GM08714 (cell line): ENCODE data around the gene SPACDR.
"Not testable (repeated sequence)": the region's sequence is repeated elsewhere in the genome, so short reads cannot be mapped to it uniquely, and the experiment has no call there.

Experiments used
- H3K4me3 ChIP-seq: fragments of 200-500 bp; sonication (Bioruptor generic); 2 replicates; pipeline ENCODE4 v1.5.1; 2014; ENCODE audit warnings: mild to moderate bottlenecking, low read length, inconsistent platforms
- ZNF274 ChIP-seq: IDR thresholded peaks from 2 replicates; pipeline ENCODE4 v1.6.1; 2012; ENCODE audit warnings: mild to moderate bottlenecking, low read depth, low read length

SPACDR gene, protein sequence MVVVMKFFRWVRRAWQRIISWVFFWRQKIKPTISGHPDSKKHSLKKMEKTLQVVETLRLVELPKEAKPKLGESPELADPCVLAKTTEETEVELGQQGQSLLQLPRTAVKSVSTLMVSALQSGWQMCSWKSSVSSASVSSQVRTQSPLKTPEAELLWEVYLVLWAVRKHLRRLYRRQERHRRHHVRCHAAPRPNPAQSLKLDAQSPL

GRCh38 chr7:100464210-100464660 lies at the start of gene SPACDR:
Gene SPACDR (minus strand): TSS chr7:100464260. CDS start chr7:100464025, 235 bp downstream.
- no peak within 1 kb of the TSS for H3K4me3 ChIP-seq
- no peak for TF ChIP-seq ZNF274

GRCh38 chr7:100513212-100513810 lies 49.3 kb upstream of the SPACDR start:
- no peak for TF ChIP-seq ZNF274
- H3K4me3 ChIP-seq, result no peak overlapping the region

DNA sequence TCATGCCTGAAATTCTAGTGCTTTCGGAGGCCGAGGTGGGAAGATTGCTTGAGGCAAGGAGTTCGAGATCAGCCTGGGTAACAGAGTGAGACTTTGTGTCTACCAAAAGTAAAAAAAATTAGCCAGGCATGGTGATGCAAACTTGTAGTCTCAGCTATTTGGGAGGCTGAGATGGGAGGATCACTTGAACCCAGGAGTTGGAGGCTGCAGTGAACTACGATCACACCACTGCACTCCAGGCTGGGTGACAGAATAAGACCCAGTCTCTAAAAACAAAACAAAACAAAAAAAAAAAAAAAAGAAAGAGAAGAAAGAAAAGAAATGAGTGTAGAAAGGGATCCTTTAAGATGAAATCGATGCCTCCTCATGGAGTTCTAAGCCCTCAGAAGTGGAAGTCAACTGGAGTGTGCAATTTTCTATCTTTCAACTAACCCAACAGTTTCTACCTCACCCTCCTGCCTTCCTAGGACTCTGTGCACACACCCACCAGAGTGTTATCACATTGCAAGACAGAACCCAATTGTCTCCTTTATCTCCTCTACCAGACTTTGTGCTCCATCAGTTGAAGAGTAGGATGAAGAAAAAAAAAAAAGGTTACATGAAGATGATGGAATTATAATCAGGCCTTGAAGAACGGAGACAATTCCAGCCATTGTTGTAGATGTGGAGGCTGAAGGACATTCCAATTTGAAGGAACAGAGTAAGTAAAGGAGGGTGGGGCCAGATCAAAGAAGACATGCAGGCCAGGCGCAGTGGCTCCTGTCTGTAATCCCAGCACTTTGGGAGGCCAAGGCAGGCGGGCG lies 46.6 kb upstream of the SPACDR start:
- TF ChIP-seq ZNF274, result no peak
- no peak overlapping the region for H3K4me3 ChIP-seq

- no peak for TF ChIP-seq ZNF274
- H3K4me3 ChIP-seq, result no peak overlapping the region
Measured at GRCh38 chr7:100509231-100509630, 45.2 kb upstream of the SPACDR start.

GRCh38 chr7:100506356-100506923 lies 42.4 kb upstream of the SPACDR start:
- no peak for TF ChIP-seq ZNF274

DNA sequence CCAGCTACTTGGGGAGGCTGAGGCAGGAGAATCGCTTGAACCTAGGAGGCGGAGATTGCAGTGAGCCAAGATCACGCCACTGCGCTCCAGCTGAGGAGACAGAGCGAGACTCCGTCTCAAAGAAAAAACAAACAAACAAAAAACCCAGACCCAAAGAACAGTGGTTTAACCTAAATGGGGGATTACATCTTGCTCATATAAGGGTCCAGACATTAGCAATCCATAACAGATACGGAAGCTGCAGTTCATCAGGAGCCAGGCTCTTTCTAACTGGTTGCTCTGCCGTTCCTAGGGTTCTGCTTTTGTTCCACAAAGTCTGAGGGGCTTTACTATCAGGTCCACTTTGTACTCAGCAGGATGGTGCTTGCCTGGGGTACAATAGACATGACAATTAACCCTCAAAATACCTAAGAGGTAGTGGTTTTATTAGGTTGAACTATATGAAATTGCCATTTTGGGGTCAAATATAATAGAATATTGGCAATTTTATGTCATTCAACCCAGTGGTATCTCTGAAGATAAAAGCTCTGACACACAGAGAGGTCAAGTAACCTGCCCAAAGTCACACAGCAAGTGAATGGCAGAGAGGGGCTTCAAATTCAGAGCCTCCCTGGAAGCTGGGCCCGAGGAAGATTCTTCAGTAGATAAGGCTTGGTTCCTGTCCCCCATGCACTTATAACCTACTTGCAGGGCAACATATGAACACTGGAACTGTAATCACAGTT lies 41.0 kb upstream of the SPACDR start:
- no peak for TF ChIP-seq ZNF274
- no peak overlapping the region for H3K4me3 ChIP-seq

More at GRCh38 chr7:100506356-100506923, 42.4 kb upstream of the SPACDR start:
- no peak overlapping the region for H3K4me3 ChIP-seq

GRCh38 chr7:100504031-100504430 lies 40.0 kb upstream of the SPACDR start:
- H3K4me3 ChIP-seq, result not testable (repeated sequence)

DNA sequence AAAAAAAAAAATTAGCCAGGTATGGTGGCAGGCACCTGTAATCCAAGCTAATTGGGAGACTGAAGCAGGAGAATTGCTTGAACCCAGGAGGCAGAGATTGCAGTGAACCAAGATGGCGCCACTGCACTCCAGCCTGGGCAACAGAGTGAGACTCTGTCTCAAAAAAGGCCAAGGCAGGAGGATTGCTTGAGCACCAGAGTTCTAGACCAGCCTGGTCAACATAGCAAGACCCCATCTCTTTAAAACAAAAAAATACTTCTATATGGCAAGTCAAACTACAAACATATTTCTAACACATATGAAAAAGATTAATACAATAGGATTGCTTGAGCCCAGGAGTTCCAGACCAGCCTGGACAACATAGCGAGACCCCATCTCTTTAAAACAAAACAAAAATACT lies 36.7 kb upstream of the SPACDR start:
- H3K4me3 ChIP-seq, result not testable (repeated sequence)

GRCh38 chr7:100496509-100496908 lies 32.4 kb upstream of the SPACDR start:
- no peak for TF ChIP-seq ZNF274
- H3K4me3 ChIP-seq, result no peak overlapping the region

- TF ChIP-seq ZNF274, result no peak
Measured at GRCh38 chr7:100493476-100494264, 29.6 kb upstream of the SPACDR start.

GRCh38 chr7:100492738-100493475 lies 28.8 kb upstream of the SPACDR start:
- TF ChIP-seq ZNF274, result no peak
- no peak overlapping the region; the same call in 1 of the 2 replicates for H3K4me3 ChIP-seq

More at GRCh38 chr7:100493476-100494264, 29.6 kb upstream of the SPACDR start:
- no peak overlapping the region; the same call in 1 of the 2 replicates for H3K4me3 ChIP-seq

DNA sequence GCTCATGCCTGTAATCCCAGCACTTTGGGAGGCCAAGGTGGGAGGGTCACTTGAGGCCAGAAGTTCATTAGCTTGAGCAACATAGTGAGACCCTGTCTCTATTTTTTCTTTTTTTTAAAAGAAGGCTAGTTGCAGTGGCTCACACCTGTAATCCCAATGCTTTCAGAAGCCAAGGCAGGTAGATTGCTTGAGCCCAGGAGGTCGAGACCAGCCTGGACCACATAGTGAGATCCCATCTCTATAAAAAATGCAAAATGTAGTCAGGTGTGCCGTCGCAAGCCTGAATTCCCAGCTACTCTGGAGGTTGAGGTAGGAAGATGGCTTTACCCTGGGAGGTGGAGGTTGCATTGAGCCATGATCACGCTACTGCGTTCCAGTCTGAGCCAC lies 27.1 kb upstream of the SPACDR start:
- H3K4me3 ChIP-seq, result no peak overlapping the region
- no peak for TF ChIP-seq ZNF274
